ENCODE data around the gene PTPN12.

Gene PTPN12

DNA sequence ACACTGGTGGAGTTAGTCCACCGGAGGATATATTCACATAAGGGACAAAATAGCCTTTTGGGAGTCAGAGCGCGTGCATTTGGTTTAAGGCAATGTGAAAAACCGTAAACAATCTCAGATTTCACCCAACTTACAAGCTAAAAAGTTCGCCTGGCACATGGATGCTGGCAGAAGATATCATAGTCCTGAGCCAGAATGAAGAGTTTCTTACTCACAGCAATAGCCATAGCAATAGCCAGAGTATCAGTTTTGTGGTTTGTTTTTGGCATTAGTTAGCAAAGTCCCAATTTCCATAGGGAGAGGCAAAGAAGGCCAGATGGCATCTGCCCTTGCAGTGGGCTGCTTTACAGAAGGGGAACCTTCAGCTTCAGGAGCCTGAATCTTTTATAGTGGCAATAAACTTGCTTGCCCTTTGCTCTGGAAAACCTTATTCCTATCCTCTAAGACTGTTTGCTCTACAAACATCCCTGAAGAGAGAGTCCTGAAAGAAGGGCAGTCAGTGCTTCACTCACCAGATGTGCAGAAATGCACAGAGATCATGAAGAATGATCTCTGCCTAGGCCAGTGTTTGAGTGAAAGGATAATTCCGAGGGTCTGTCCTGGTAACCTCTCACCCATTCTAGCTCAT lies 130.5 kb downstream of the PTPN12 start:
- DNase-seq, result no peak

DNA sequence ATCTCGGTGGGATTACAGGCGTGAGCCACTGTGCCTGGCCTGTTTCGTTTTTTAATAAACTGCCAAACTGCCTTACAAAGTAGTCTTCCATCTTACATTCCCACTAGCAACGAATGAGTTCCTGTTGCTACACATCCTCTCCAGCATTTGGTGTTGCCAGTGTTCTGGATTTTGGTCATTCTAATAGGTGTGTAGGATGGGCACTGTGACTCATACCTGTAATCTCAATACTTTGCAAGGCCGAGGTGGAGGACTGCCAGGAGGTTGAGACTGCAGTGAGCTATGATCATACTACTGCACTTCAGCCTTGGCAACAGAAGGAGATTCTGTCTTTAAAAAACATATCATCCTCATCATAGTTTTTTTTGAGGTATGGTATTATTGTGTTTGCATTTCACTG lies 137.8 kb downstream of the PTPN12 start:
- DNase-seq, result no peak

DNA sequence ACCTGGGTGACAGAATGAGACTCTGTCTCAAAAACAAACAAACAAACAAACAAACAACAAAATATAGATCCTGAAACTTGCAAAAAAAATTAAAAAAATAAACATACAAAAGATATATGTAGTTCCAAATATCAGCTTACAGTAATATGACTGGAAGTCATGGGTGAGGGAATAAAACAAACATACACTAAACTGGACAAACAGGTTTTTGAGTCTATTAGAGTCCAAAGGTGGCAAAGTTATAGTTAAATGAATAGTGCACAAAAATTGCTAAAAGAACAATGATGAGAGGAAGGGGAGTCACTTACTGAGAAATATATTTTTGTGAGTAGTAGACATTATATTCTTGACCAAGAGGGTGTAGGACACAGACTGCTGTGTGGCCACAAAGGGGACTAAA lies 142.5 kb downstream of the PTPN12 start:
- no peak for DNase-seq

DNA sequence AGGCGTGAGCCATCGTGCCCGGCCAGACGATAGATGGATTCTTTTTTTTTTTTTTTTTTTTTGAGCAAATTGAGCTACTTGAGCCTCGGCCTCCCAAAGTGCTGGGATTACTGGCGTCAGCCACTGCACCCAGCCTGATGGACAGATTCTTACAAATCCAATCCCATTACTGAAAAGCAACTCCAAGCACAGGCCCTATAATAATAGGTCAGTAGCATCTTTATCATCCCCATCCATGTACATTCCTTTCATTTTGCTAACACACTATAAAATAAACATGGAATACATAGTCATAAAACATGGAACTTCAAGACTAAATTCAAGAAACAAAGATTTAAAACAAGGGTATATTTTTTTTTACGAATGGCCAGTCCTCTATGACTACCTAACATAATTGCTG lies 143.2 kb downstream of the PTPN12 start:
- DNase-seq, result no peak

DNA sequence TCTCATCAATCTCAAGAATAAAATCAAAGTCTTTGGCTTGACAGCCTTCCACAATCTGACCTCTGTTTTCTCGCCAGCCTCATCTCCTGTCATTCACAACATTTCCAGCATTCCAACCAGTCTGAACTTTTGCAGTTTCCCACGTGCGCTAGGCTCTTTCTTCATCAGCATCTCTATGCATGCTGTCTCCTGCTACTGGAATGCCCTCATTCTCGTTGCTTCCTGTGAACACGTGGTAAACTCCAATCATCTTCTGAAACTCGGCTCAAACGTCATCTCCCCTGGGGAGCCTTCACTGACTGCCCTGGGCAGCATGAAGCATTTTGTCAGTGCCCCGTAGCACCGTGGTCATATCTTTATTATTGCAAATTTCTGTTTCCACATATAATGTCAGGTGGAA lies 146.9 kb downstream of the PTPN12 start:
- no peak for DNase-seq

DNA sequence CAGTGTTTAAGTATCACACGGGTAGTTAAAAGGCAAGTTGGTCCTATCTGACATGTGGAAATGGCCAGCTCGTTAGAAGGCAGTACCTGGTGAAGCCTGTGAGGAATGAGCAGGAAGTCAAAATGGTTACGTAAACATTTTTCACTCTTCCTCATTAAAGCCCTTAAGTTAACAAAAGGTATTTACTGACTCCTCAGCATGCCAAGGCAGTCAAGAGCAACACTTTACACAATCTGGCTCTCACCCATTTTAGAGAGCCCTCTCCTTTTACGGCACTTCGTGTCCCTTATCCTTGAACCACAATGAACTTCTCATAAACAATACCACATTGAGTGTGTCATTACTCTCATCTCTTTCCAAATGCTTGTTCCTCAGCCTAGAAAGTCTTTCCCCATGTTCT lies 148.1 kb downstream of the PTPN12 start:
- DNase-seq, result no peak

DNA sequence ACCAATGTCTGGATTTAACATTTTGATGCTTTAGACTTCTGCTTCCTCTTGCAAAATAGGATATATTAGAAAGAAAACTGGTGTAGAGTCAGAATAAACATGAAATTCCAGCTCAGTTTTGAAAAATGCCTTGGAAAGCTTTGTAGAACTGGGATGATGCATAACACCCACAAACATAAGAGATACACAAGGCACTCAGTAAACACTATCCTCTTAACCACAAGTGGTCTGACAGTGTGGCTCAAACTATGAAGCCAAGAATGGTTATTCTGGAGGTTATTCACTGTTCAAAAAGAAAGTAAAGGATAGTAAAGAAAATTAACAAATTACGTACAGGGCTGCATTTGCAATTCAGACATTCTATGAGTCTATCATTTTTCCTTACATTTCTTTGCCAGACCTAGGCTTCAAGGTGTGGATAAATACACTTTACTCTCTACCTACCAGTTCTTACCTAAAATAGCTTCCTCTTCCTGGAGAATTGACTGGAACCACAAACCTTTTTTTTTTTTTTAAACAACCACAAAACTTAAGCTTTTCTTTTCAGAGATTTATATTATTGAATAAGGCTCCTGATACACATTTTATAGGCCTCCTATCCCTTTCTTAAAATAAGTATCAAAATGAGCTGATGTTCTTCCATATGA lies 150.1 kb downstream of the PTPN12 start:
- DNase-seq, result no peak

DNA sequence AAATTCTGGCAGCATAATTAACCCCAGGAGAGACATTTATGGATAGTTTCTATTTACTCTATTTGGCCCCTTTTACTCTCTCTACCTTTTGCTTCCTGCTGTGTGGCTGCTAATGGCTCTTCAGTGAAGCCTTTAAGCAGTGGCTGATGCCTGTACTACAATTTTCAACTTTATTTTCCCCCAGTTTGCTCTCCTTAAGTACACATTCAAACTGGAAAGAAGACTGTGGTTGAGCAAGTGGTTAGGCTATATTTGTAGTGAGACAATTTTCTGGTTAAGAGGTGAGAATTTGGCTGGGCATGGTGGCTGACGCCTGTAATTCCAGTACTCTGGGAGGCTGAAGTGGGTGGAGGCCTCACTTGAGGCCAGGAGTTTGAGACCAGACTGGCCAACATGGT lies 150.7 kb downstream of the PTPN12 start:
- DNase-seq, result no peak

All from GF-D8 (cell line).